Sciatic nerve (tissue), 2 donors: Measurements from ENCODE around the gene ATE1. TPM values are rescaled to one million over a fixed set of nuclear protein-coding genes. Genes with fewer than 3 reads are reported as not detected.

Experiments
- ATAC-seq: fragments of 200-7000 bp; cut with Tn5 transposase; one replicate; pipeline ENCODE4 v1.9.1; 2020; ENCODE audit warnings: mild to moderate bottlenecking, moderate library complexity
- DNase-seq: peaks from one replicate; pipeline ENCODE4 v3.0.0-alpha.2; 2020; ENCODE audit warnings: low spot score
- intact Hi-C: fragments of 100-400 bp; cut with DNase I; formaldehyde crosslinking; loops from one replicate; pipeline ENCODE4 v1.14.2; 2022
- total RNA-seq: library from RNA; stranded (reverse); fragmentation: NEBNext Ultra II Directional; extraction: Animal tissue kit (Norgen Biotek cat#: 25700); gene quantifications from one replicate; pipeline ENCODE4 v1.2.1, GENCODE V29; 2021
- donor health status: DM: no; HTN: no; CAD: no.
- donor health status: DM: no; HTN: no; CAD: no.

Gene ATE1
- total RNA-seq, 1 donor from 2014 or later = 38.5 TPM

DNA sequence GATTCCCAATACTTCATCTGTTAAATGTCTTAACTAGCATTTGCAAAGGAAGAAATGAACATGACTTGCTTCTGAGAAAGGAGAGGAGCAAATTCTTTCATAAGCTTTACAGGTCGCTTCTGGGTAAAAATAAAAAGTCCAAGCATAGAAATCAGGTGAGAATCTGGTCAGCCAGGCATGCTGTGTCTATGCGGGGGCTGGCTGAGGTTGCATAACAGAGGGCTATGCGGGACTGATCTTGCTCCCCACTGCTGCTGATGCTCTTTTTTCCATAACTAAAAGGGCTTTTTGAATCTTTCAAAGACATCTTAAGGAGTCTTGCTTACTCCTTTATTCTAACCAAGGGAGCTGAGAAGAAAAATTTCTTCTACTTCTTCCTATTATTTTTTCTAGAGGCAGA, 236.9 kb downstream of the ATE1 start:
- no peak for ATAC-seq
- intact Hi-C loops = no loop called here
- no peak for DNase-seq

Other genes with a start within 250 kb of the ATE1 start
- 46.7 TPM for gene NSMCE4A, start 47.2 kb upstream of the ATE1 start, total RNA-seq
- gene TACC2, start 61.1 kb upstream of the ATE1 start, total RNA-seq = 49.1 TPM